Measurements from ENCODE around the gene ARHGAP18. TPM values are rescaled to one million over a fixed set of nuclear protein-coding genes. Genes with fewer than 3 reads are reported as not detected.

The ARHGAP18 gene
- total RNA-seq, 1 experiment from 2014 or later: 2.4 TPM

GRCh38 chr6:129691709-129692108 is 18.3 kb downstream of the ARHGAP18 start:
- Histone ChIP-seq H3K23ac (ENCODE audit: insufficient read length, low read depth, low read length) (no peak overlapping the region), H3K27me3 (ENCODE audit: insufficient read depth, low read length) (no peaks in the 10 kb centered on the region), H3T11ph (ENCODE audit: low read length) (no peak overlapping the region), H3K79me2 (ENCODE audit: insufficient read depth, low read length) (no peaks in the 10 kb centered on the region), H2BK5ac (ENCODE audit: insufficient read length, low read length) (no peak overlapping the region), H2BK120ac (ENCODE audit: low read depth, low read length, poor library complexity, severe bottlenecking) (no peak overlapping the region), H3K56ac (ENCODE audit: insufficient read length, low read depth, low read length) (no peak overlapping the region), H3K4me1 (ENCODE audit: insufficient read depth, low read length) (0 out of 2 replicates have a peak, but pooled peaks cover 3% of the 10 kb centered on the region), H4K20me1 (ENCODE audit: control insufficient read depth, insufficient read depth, insufficient read length) (no peaks in the 10 kb centered on the region), H3K27ac (ENCODE audit: insufficient read length, low read depth, low read length) (no peak overlapping the region), H3K14ac (ENCODE audit: insufficient read depth, low read length) (peak overlapping the region; percentile 3; the same call in 1 of the 2 replicates), H3K79me1 (ENCODE audit: insufficient read depth, low read depth, low read length, poor library complexity, severe bottlenecking) (no peaks in the 10 kb centered on the region), H2BK20ac (ENCODE audit: low read depth, low read length, poor library complexity, severe bottlenecking) (no peak overlapping the region), H3K4me2 (ENCODE audit: insufficient read depth, insufficient read length, low read length) (no peak overlapping the region), H3K4ac (ENCODE audit: low read depth, low read length) (no peak overlapping the region), H2BK12ac (ENCODE audit: insufficient read length, low read depth, low read length) (no peak overlapping the region), H2BK15ac (ENCODE audit: low read depth, low read length) (no peak overlapping the region), H2AFZ (ENCODE audit: low read length) (no peak overlapping the region), H3K9me3 (ENCODE audit: control insufficient read depth, low read depth, low read length) (no peaks in the 10 kb centered on the region), H2AK5ac (ENCODE audit: insufficient read length, low read length) (no peak overlapping the region), H3K23me2 (ENCODE audit: insufficient read length, low read depth, low read length, poor library complexity, severe bottlenecking) (no peaks in the 10 kb centered on the region), H4K91ac (ENCODE audit: insufficient read length, low read depth, low read length) (no peak overlapping the region), H4K8ac (replicated peaks; ENCODE audit: insufficient read length, low read depth, low read length) (no peak overlapping the region), H3K9ac (ENCODE audit: extremely low read depth, insufficient read length, low read length) (no peak overlapping the region), H4K5ac (ENCODE audit: insufficient read length, low read depth, low read length) (no peak overlapping the region), H3K18ac (ENCODE audit: insufficient read length, low read depth, low read length) (no peak overlapping the region)
- TF ChIP-seq, protein P1, sequence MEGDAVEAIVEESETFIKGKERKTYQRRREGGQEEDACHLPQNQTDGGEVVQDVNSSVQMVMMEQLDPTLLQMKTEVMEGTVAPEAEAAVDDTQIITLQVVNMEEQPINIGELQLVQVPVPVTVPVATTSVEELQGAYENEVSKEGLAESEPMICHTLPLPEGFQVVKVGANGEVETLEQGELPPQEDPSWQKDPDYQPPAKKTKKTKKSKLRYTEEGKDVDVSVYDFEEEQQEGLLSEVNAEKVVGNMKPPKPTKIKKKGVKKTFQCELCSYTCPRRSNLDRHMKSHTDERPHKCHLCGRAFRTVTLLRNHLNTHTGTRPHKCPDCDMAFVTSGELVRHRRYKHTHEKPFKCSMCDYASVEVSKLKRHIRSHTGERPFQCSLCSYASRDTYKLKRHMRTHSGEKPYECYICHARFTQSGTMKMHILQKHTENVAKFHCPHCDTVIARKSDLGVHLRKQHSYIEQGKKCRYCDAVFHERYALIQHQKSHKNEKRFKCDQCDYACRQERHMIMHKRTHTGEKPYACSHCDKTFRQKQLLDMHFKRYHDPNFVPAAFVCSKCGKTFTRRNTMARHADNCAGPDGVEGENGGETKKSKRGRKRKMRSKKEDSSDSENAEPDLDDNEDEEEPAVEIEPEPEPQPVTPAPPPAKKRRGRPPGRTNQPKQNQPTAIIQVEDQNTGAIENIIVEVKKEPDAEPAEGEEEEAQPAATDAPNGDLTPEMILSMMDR (conservative IDR thresholded peaks at IDR 0.05): no peak
- peak; percentile 49 for DNase-seq
- WGBS (ENCODE audit: extremely low coverage, insufficient read length, low lambda C conversion rate): no CpG with 5 or more reads among the region's 1 CpG
- H3K4me3 Mint-ChIP-seq: no peak overlapping the region
- no peaks in the 10 kb centered on the region for H3K36me3 Mint-ChIP-seq (ENCODE audit: insufficient read depth in 1 of 3, low read depth in 3 of 3)
- no peaks in the 10 kb centered on the region for H3K9me3 Mint-ChIP-seq
- H3K27ac Mint-ChIP-seq: peak overlapping the region in 1 of 3 experiments; percentile 38; a peak in 1 of 7 replicates
- H3K4me1 Mint-ChIP-seq: peaks cover 23 to 28% of the 10 kb centered on the region in 2 experiments
- H3K27me3 Mint-ChIP-seq (ENCODE audit: low read depth): no peaks in the 10 kb centered on the region
